H9 (cell line): ENCODE results near the gene TSC22D1. TPM values are rescaled to one million over a fixed set of nuclear protein-coding genes. Genes with fewer than 3 reads are reported as not detected.

Experiments
- DNase-seq: peaks from one replicate; pipeline ENCODE4 v3.0.0-alpha.2; 2017
- H2AFZ ChIP-seq: one replicate; pipeline ENCODE4 v1.6.1; 2013; ENCODE audit warnings: mild to moderate bottlenecking, low read length, control low read depth, moderate library complexity
- H2AK5ac ChIP-seq: 2 replicates; pipeline ENCODE4 v1.6.1; 2013; ENCODE audit warnings: low read length, control low read depth, mixed read lengths; ENCODE audit not compliant: insufficient read length
- H2BK120ac ChIP-seq: one replicate; pipeline ENCODE4 v1.6.1; 2013; ENCODE audit warnings: low read depth, mild to moderate bottlenecking, low read length, control low read depth, inconsistent platforms; ENCODE audit not compliant: poor library complexity, severe bottlenecking
- H2BK12ac ChIP-seq: 2 replicates; pipeline ENCODE4 v1.6.1; 2013; ENCODE audit warnings: low read length, control low read depth, mixed read lengths, low read depth; ENCODE audit not compliant: insufficient read length
- H2BK15ac ChIP-seq: 2 replicates; pipeline ENCODE4 v1.6.1; 2013; ENCODE audit warnings: low read depth, low read length, control low read depth
- H2BK20ac ChIP-seq: one replicate; pipeline ENCODE4 v1.6.1; 2013; ENCODE audit warnings: low read depth, mild to moderate bottlenecking, low read length, control low read depth, inconsistent platforms; ENCODE audit not compliant: poor library complexity, severe bottlenecking
- H2BK5ac ChIP-seq: 2 replicates; pipeline ENCODE4 v1.6.1; 2013; ENCODE audit warnings: low read length, control low read depth, mixed read lengths; ENCODE audit not compliant: insufficient read length
- H3K14ac ChIP-seq: 2 replicates; pipeline ENCODE4 v1.6.1; 2013; ENCODE audit warnings: low read length, control low read depth; ENCODE audit not compliant: insufficient read depth
- H3K18ac ChIP-seq: 2 replicates; pipeline ENCODE4 v1.6.1; 2013; ENCODE audit warnings: low read depth, mild to moderate bottlenecking, mixed read lengths, low read length, control low read depth; ENCODE audit not compliant: insufficient read length
- H3K23ac ChIP-seq: 2 replicates; pipeline ENCODE4 v1.6.1; 2013; ENCODE audit warnings: low read length, control low read depth, mixed read lengths, low read depth; ENCODE audit not compliant: insufficient read length
- H3K23me2 ChIP-seq: 2 replicates; pipeline ENCODE4 v1.6.1; 2013; ENCODE audit warnings: low read depth, mild to moderate bottlenecking, mixed read lengths, low read length, control low read depth; ENCODE audit not compliant: insufficient read length, poor library complexity, severe bottlenecking
- H3K27ac ChIP-seq: 2 replicates; pipeline ENCODE4 v1.5.1; 2013; ENCODE audit warnings: low read length, control low read depth, mixed read lengths, low read depth; ENCODE audit not compliant: insufficient read length
- H3K27me3 ChIP-seq: 2 replicates; pipeline ENCODE4 v1.6.1; 2013; ENCODE audit warnings: low read length, control low read depth, inconsistent platforms; ENCODE audit not compliant: insufficient read depth
- H3K4ac ChIP-seq: 2 replicates; pipeline ENCODE4 v1.6.1; 2013; ENCODE audit warnings: low read depth, mild to moderate bottlenecking, control low read depth, inconsistent platforms, low read length, moderate library complexity
- H3K4me1 ChIP-seq: 2 replicates; pipeline ENCODE4 v1.6.1; 2013; ENCODE audit warnings: low read length, control low read depth, inconsistent platforms; ENCODE audit not compliant: insufficient read depth
- H3K4me2 ChIP-seq: 2 replicates; pipeline ENCODE4 v1.6.1; 2013; ENCODE audit warnings: low read length, control low read depth, mixed read lengths; ENCODE audit not compliant: insufficient read length, insufficient read depth
- H3K56ac ChIP-seq: 2 replicates; pipeline ENCODE4 v1.6.1; 2013; ENCODE audit warnings: low read depth, mild to moderate bottlenecking, mixed read lengths, low read length, control low read depth; ENCODE audit not compliant: insufficient read length
- H3K79me1 ChIP-seq: 2 replicates; pipeline ENCODE4 v1.6.1; 2013; ENCODE audit warnings: low read depth, mild to moderate bottlenecking, moderate library complexity, low read length, control low read depth, inconsistent platforms; ENCODE audit not compliant: insufficient read depth, poor library complexity, severe bottlenecking
- H3K79me2 ChIP-seq: 2 replicates; pipeline ENCODE4 v1.6.1; 2013; ENCODE audit warnings: low read length, control low read depth, inconsistent platforms; ENCODE audit not compliant: insufficient read depth
- H3K9ac ChIP-seq: 2 replicates; pipeline ENCODE4 v1.6.1; 2013; ENCODE audit warnings: low read length, control low read depth, mixed read lengths; ENCODE audit not compliant: insufficient read length; ENCODE audit errors: extremely low read depth
- H3K9me3 ChIP-seq: one replicate; pipeline ENCODE4 v1.6.1; 2013; ENCODE audit warnings: low read depth, low read length, inconsistent platforms; ENCODE audit not compliant: control insufficient read depth
- H3T11ph ChIP-seq: one replicate; pipeline ENCODE4 v1.6.1; 2013; ENCODE audit warnings: mild to moderate bottlenecking, low read length, control low read depth, inconsistent platforms
- H4K20me1 ChIP-seq: one replicate; pipeline ENCODE4 v1.6.1; 2013; ENCODE audit not compliant: control insufficient read depth, insufficient read length, insufficient read depth
- H4K5ac ChIP-seq: 2 replicates; pipeline ENCODE4 v1.6.1; 2013; ENCODE audit warnings: low read depth, mild to moderate bottlenecking, mixed read lengths, low read length, control low read depth; ENCODE audit not compliant: insufficient read length
- H4K8ac ChIP-seq: replicated peaks from 2 replicates; pipeline ENCODE4 v1.6.1; 2013; ENCODE audit warnings: low read length, control low read depth, mixed read lengths, low read depth; ENCODE audit not compliant: insufficient read length
- H4K91ac ChIP-seq: 2 replicates; pipeline ENCODE4 v1.6.1; 2013; ENCODE audit warnings: low read depth, mild to moderate bottlenecking, moderate library complexity, mixed read lengths, low read length, control low read depth; ENCODE audit not compliant: insufficient read length
- H3K27ac Mint-ChIP-seq, 3 experiments: 2 replicates in 2 of 3; 3 replicates in 1 of 3; pipeline ENCODE4 v1.8.0; 2020 to 2021; ENCODE audit warnings: mixed read lengths in 3 of 3, mild to moderate bottlenecking in 1 of 3, moderate library complexity in 1 of 3
- H3K27me3 Mint-ChIP-seq: 2 replicates; pipeline ENCODE4 v1.8.0; 2021; ENCODE audit warnings: low read depth, mild to moderate bottlenecking, moderate library complexity, mixed read lengths
- H3K36me3 Mint-ChIP-seq, 3 experiments: 2 replicates in 2 of 3; 3 replicates in 1 of 3; pipeline ENCODE4 v1.8.0; 2020 to 2021; ENCODE audit warnings: low read depth in 3 of 3, mixed read lengths in 3 of 3; ENCODE audit not compliant: insufficient read depth in 1 of 3
- H3K4me1 Mint-ChIP-seq, 2 experiments: 2 replicates each; pipeline ENCODE4 v1.8.0; 2020; ENCODE audit warnings: mixed read lengths in 2 of 2
- H3K4me3 Mint-ChIP-seq, 2 experiments: 2 replicates in 1 of 2; 3 replicates in 1 of 2; pipeline ENCODE4 v1.8.0; 2020 to 2021; ENCODE audit warnings: mild to moderate bottlenecking in 2 of 2, mixed read lengths in 2 of 2, moderate library complexity in 1 of 2
- H3K9me3 Mint-ChIP-seq, 2 experiments: 2 replicates in 1 of 2; 3 replicates in 1 of 2; pipeline ENCODE4 v1.8.0; 2020; ENCODE audit warnings: mild to moderate bottlenecking in 2 of 2, mixed read lengths in 2 of 2, moderate library complexity in 1 of 2
- CTCF ChIP-seq: fragments of 200-600 bp; sonication (generic); conservative IDR thresholded peaks from 3 replicates; pipeline ENCODE4 v1.8.0; 2021; ENCODE audit warnings: antibody characterized with exemption, mild to moderate bottlenecking
- WGBS: extraction: QIAGEN DNeasy Blood & Tissue Kit; methylation state at CpG from one replicate; pipeline ENCODE4 v1.1.7; 2013; ENCODE audit warnings: missing lambda C conversion rate, low lambda C conversion rate, mixed read lengths; ENCODE audit not compliant: insufficient read length; ENCODE audit errors: extremely low coverage; 5-methylcytosine and 5-hydroxymethylcytosine counted together
- total RNA-seq: library from RNA; stranded (reverse); gene quantifications from 2 replicates; pipeline ENCODE4 v1.2.1, GENCODE V29; 2021

Gene TSC22D1
- total RNA-seq, 1 experiment from 2014 or later = 76.7 TPM

- H3K9me3 Mint-ChIP-seq = no peaks in the 10 kb centered on the region
- no peak overlapping the region for H3T11ph ChIP-seq
- no peak overlapping the region for H2AK5ac ChIP-seq
- no peak for TF ChIP-seq CTCF
- H3K23ac ChIP-seq = no peak overlapping the region
- H3K56ac ChIP-seq = no peak overlapping the region
- H3K4me1 Mint-ChIP-seq = peaks cover 26 to 28% of the 10 kb centered on the region in 2 experiments
- no peak overlapping the region for H2AFZ ChIP-seq
- no peak overlapping the region for H3K18ac ChIP-seq
- H3K4me3 Mint-ChIP-seq = peak overlapping the region in 1 of 2 experiments; percentile 11; a peak in 2 of 5 replicates
- peaks cover 8 to 22% (median 19%) of the 10 kb centered on the region in 3 experiments; a peak in 6 of 7 replicates for H3K36me3 Mint-ChIP-seq
- H4K5ac ChIP-seq = no peak overlapping the region
- H3K9ac ChIP-seq = no peak overlapping the region
- H3K4me2 ChIP-seq = no peak overlapping the region
- H4K20me1 ChIP-seq = no peaks in the 10 kb centered on the region
- H4K91ac ChIP-seq = no peak overlapping the region
- no peak overlapping the region for H3K4ac ChIP-seq
- no peak overlapping the region for H4K8ac ChIP-seq
- 0 out of 2 replicates have a peak, but pooled peaks cover 2% of the 10 kb centered on the region for H3K4me1 ChIP-seq
- H3K27ac Mint-ChIP-seq = peak overlapping the region; percentile 30 to 88 (median 47); a peak in 6 of 7 replicates
- H3K79me1 ChIP-seq = no peaks in the 10 kb centered on the region
- no peak overlapping the region for H2BK5ac ChIP-seq
- no peak overlapping the region for H2BK120ac ChIP-seq
- no peaks in the 10 kb centered on the region for H3K27me3 Mint-ChIP-seq
- H3K27ac ChIP-seq = no peak overlapping the region
- DNase-seq = no peak
- H3K79me2 ChIP-seq = no peaks in the 10 kb centered on the region; the same call in 1 of the 2 replicates
- H3K27me3 ChIP-seq = no peaks in the 10 kb centered on the region
- no peak overlapping the region for H2BK12ac ChIP-seq
- no peak overlapping the region; the same call in 1 of the 2 replicates for H3K14ac ChIP-seq
- H3K9me3 ChIP-seq = no peaks in the 10 kb centered on the region
- no peaks in the 10 kb centered on the region for H3K23me2 ChIP-seq
- no peak overlapping the region for H2BK20ac ChIP-seq
- no CpG with 5 or more reads among the region's 3 CpGs for WGBS
- no peak overlapping the region for H2BK15ac ChIP-seq
Observed at GRCh38 chr13:44508562-44509077, 67.5 kb downstream of the TSC22D1 start.
